ENCODE results near the gene SBF2.

- TF ChIP-seq CTCF (optimal IDR thresholded peaks at IDR 0.05 in 1 of 3, IDR thresholded peaks at IDR 0.05 in 1 of 3, conservative IDR thresholded peaks at IDR 0.05 in 1 of 3; ENCODE audit: extremely low read depth in 1 of 3, insufficient read depth in 2 of 3, low read length in 3 of 3) (no peak), EZH2 (IDR thresholded peaks at IDR 0.05; ENCODE audit: low read length) (no peak)
Observed at GRCh38 chr11:9901943-9902342, 392.1 kb downstream of the SBF2 start.

All from keratinocyte (primary cell).